Smooth muscle cell (in vitro differentiated cells): Measurements from ENCODE around the gene ATP6V1B1. TPM values are rescaled to one million over a fixed set of nuclear protein-coding genes. Genes with fewer than 3 reads are reported as not detected.

Experiments used
- DNase-seq: peaks from one replicate; lab custom pipeline; 2025; ENCODE audit not compliant: unreplicated experiment; lab: John Stamatoyannopoulos, UW
- H2AFZ ChIP-seq: fragments of 200-600 bp; sonication (generic); 2 replicates; pipeline ENCODE4 v1.6.0; 2016; ENCODE audit warnings: antibody characterized with exemption, low read depth, mild to moderate bottlenecking
- H3F3A ChIP-seq: fragments of 200-600 bp; sonication (generic); 2 replicates; pipeline ENCODE4 v1.6.0; 2017; ENCODE audit warnings: antibody characterized with exemption, low read depth
- H3K27ac ChIP-seq: fragments of 200-600 bp; sonication (generic); 2 replicates; pipeline ENCODE4 v1.5.1; 2016; ENCODE audit warnings: low read depth, mild to moderate bottlenecking
- H3K27me3 ChIP-seq: fragments of 200-600 bp; sonication (generic); 2 replicates; pipeline ENCODE4 v1.6.1; 2016; ENCODE audit warnings: low read depth, mild to moderate bottlenecking
- H3K36me3 ChIP-seq: fragments of 200-600 bp; sonication (generic); 2 replicates; pipeline ENCODE4 v1.5.1; 2016; ENCODE audit warnings: low read depth
- H3K4me1 ChIP-seq: fragments of 200-600 bp; sonication (generic); 2 replicates; pipeline ENCODE4 v1.5.1; 2016; ENCODE audit warnings: low read depth
- H3K4me2 ChIP-seq: fragments of 200-600 bp; sonication (generic); 2 replicates; pipeline ENCODE4 v1.6.0; 2016; ENCODE audit warnings: mild to moderate bottlenecking
- H3K4me3 ChIP-seq: fragments of 200-600 bp; sonication (generic); 2 replicates; pipeline ENCODE4 v1.5.1; 2016; ENCODE audit warnings: mild to moderate bottlenecking
- H3K79me2 ChIP-seq: fragments of 200-600 bp; sonication (generic); 2 replicates; pipeline ENCODE4 v1.6.0; 2016; ENCODE audit warnings: low read depth, mild to moderate bottlenecking
- H3K9ac ChIP-seq: fragments of 200-600 bp; sonication (generic); 2 replicates; pipeline ENCODE4 v1.6.0; 2016; ENCODE audit warnings: low read depth
- H3K9me3 ChIP-seq: fragments of 200-600 bp; sonication (generic); replicated peaks from 2 replicates; pipeline ENCODE4 v1.5.1; 2016; ENCODE audit warnings: low read depth
- H4K20me1 ChIP-seq: fragments of 200-600 bp; sonication (generic); 2 replicates; pipeline ENCODE4 v1.6.0; 2016; ENCODE audit warnings: low read depth
- WGBS: methylation state at CpG from one replicate; pipeline ENCODE4 v1.1.7; 2016; ENCODE audit warnings: low lambda C conversion rate; 5-methylcytosine and 5-hydroxymethylcytosine counted together
- polyA plus RNA-seq: library from polyadenylated mRNA; unstranded; fragments of >200 nt; fragmentation: Nextera tagmentation; extraction: Ambion mirVana; gene quantifications from 2 replicates; pipeline ENCODE4 v1.2.1, GENCODE V29; 2016
- total RNA-seq: library from RNA; depleted of rRNA; stranded (reverse); fragments of >200 nt; gene quantifications from 2 replicates; pipeline ENCODE4 v1.2.3, GENCODE V29; 2014
- TF ChIP-seq, protein P1 (sequence below): fragments of 200-600 bp; sonication (generic); IDR thresholded peaks from 2 replicates; pipeline ENCODE4 v1.5.1; 2017; ENCODE audit warnings: borderline replicate concordance, mild to moderate bottlenecking, antibody characterized with exemption; ENCODE audit not compliant: insufficient read depth, poor library complexity, severe bottlenecking

Gene ATP6V1B1
- total and polyA plus RNA-seq, 2 experiments from 2014 or later, result 0.59 TPM; not detected in 1

DNA sequence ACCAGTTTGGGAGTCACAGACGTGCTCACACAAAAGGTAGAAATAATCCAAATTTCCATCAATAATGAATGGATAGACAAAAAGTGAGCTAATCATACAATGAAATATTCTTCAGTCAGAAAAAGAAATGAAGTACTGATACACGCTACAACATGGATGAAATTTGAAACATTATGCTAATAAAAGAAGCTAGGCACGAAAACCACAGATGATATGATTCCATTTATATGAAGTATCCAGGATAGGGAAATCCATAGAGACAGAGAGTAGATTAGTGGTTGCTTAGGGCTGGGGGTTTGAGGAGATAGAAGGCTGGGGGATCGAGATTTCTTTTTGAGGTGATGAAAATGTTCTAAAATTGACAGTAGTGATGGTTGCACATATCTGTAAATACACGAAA, 43.0 kb upstream of the ATP6V1B1 start:
- no peaks in the 10 kb centered on the region for H3K9me3 ChIP-seq
- H3K4me2 ChIP-seq, result no peak overlapping the region
- no peak overlapping the region for H3K27ac ChIP-seq
- DNase-seq, result no peak
- H3K4me1 ChIP-seq, result peaks cover 4% of the 10 kb centered on the region
- 51% methylated on average over 5 of the region's 5 CpGs for WGBS
- H3F3A ChIP-seq, result no peaks in the 10 kb centered on the region
- no peak overlapping the region for H3K9ac ChIP-seq
- peaks cover 100% of the 10 kb centered on the region for H3K27me3 ChIP-seq
- no peaks in the 10 kb centered on the region for H3K36me3 ChIP-seq
- H2AFZ ChIP-seq, result no peak overlapping the region
- no peaks in the 10 kb centered on the region for H4K20me1 ChIP-seq
- no peak overlapping the region for H3K4me3 ChIP-seq
- TF ChIP-seq, protein P1, sequence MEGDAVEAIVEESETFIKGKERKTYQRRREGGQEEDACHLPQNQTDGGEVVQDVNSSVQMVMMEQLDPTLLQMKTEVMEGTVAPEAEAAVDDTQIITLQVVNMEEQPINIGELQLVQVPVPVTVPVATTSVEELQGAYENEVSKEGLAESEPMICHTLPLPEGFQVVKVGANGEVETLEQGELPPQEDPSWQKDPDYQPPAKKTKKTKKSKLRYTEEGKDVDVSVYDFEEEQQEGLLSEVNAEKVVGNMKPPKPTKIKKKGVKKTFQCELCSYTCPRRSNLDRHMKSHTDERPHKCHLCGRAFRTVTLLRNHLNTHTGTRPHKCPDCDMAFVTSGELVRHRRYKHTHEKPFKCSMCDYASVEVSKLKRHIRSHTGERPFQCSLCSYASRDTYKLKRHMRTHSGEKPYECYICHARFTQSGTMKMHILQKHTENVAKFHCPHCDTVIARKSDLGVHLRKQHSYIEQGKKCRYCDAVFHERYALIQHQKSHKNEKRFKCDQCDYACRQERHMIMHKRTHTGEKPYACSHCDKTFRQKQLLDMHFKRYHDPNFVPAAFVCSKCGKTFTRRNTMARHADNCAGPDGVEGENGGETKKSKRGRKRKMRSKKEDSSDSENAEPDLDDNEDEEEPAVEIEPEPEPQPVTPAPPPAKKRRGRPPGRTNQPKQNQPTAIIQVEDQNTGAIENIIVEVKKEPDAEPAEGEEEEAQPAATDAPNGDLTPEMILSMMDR, result no peak
- no peaks in the 10 kb centered on the region for H3K79me2 ChIP-seq

GRCh38 chr2:70893186-70893585, 42.5 kb upstream of the ATP6V1B1 start:
- no peak overlapping the region for H2AFZ ChIP-seq
- H3K4me2 ChIP-seq, result no peak overlapping the region
- no peaks in the 10 kb centered on the region for H3K36me3 ChIP-seq
- H3K27ac ChIP-seq, result no peak overlapping the region
- peaks cover 100% of the 10 kb centered on the region for H3K27me3 ChIP-seq
- no peak overlapping the region for H3K9ac ChIP-seq
- no peak for DNase-seq
- no peak overlapping the region for H3K4me3 ChIP-seq
- no peaks in the 10 kb centered on the region for H3K4me1 ChIP-seq
- 53% methylated on average over 2 of the region's 2 CpGs for WGBS
- no peaks in the 10 kb centered on the region for H3K79me2 ChIP-seq
- TF ChIP-seq, protein P1, result no peak
- H3K9me3 ChIP-seq, result no peaks in the 10 kb centered on the region
- no peaks in the 10 kb centered on the region for H3F3A ChIP-seq
- H4K20me1 ChIP-seq, result no peaks in the 10 kb centered on the region

GRCh38 chr2:70894765-70895164, 40.9 kb upstream of the ATP6V1B1 start:
- Histone ChIP-seq H4K20me1 (no peaks in the 10 kb centered on the region), H3K9ac (no peak overlapping the region), H3K27me3 (peaks cover 100% of the 10 kb centered on the region), H3K4me3 (no peak overlapping the region), H3F3A (no peaks in the 10 kb centered on the region), H3K4me2 (no peak overlapping the region), H3K9me3 (no peaks in the 10 kb centered on the region), H3K27ac (no peak overlapping the region), H3K79me2 (no peaks in the 10 kb centered on the region), H3K36me3 (no peaks in the 10 kb centered on the region), H3K4me1 (no peaks in the 10 kb centered on the region), H2AFZ (no peak overlapping the region)
- TF ChIP-seq, protein P1, result no peak
- DNase-seq, result no peak
- 64% methylated on average over 4 of the region's 4 CpGs for WGBS

DNA sequence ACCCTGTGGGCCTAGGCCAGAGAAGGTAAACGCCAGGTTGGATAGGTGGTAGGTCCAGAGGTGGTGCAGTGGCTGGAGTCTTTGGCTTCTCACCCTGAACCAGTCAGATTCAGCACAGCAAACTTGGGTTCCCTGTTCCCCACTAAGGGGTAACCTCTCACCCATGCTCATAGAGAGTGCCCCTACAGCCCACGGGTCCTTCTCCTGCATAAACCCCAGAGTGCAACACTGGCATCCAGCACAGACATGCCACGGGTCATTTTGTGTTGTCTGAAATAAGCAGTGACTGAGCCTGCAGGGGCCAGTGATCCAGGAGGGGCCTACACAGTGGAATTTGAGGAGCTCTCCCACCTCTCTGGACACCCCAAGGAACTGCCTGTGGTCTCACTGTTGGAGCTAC, 40.5 kb upstream of the ATP6V1B1 start:
- no peak for DNase-seq
- Histone ChIP-seq H3K4me2 (no peak overlapping the region), H3K27ac (no peak overlapping the region), H3K27me3 (peaks cover 100% of the 10 kb centered on the region), H3F3A (no peaks in the 10 kb centered on the region), H2AFZ (no peak overlapping the region), H3K36me3 (no peaks in the 10 kb centered on the region), H3K9me3 (no peaks in the 10 kb centered on the region), H3K79me2 (no peaks in the 10 kb centered on the region), H4K20me1 (no peaks in the 10 kb centered on the region), H3K4me3 (no peak overlapping the region), H3K4me1 (no peaks in the 10 kb centered on the region), H3K9ac (no peak overlapping the region)
- 65% methylated on average over 3 of the region's 3 CpGs for WGBS
- TF ChIP-seq, protein P1, result no peak
